Ishikawa (cell line): Measurements from ENCODE around the gene GYG1.

Source experiments
- CEBPB ChIP-seq: IDR thresholded peaks from 2 replicates; pipeline ENCODE4 v1.6.1; 2012
- CREB1 ChIP-seq: IDR thresholded peaks from 2 replicates; pipeline ENCODE4 v1.6.1; 2012; ENCODE audit warnings: low read depth
- EGR1 ChIP-seq: IDR thresholded peaks from 2 replicates; pipeline ENCODE4 v1.6.1; 2012
- EP300 ChIP-seq: IDR thresholded peaks from 2 replicates; pipeline ENCODE4 v1.6.1; 2012; ENCODE audit warnings: borderline replicate concordance
- FOXM1 ChIP-seq: IDR thresholded peaks from 2 replicates; pipeline ENCODE4 v1.6.1; 2012; ENCODE audit warnings: low read depth, borderline replicate concordance
- MAX ChIP-seq: IDR thresholded peaks from 2 replicates; pipeline ENCODE4 v1.6.1; 2012
- NFIC ChIP-seq: IDR thresholded peaks from 2 replicates; pipeline ENCODE4 v1.6.1; 2012
- RAD21 ChIP-seq: IDR thresholded peaks from 2 replicates; pipeline ENCODE4 v1.6.1; 2012; ENCODE audit warnings: low read depth
- REST ChIP-seq: IDR thresholded peaks from 2 replicates; pipeline ENCODE4 v1.6.1; 2012; ENCODE audit warnings: low read depth, mild to moderate bottlenecking
- TAF1 ChIP-seq: IDR thresholded peaks from 2 replicates; pipeline ENCODE4 v1.6.1; 2012; ENCODE audit warnings: low read depth, mild to moderate bottlenecking
- TCF12 ChIP-seq: IDR thresholded peaks from 2 replicates; pipeline ENCODE4 v1.6.1; 2012; ENCODE audit warnings: low read depth
- TEAD4 ChIP-seq: IDR thresholded peaks from 2 replicates; pipeline ENCODE4 v1.6.1; 2012
- USF1 ChIP-seq: IDR thresholded peaks from 2 replicates; pipeline ENCODE4 v1.6.1; 2012
- YY1 ChIP-seq: IDR thresholded peaks from 2 replicates; pipeline ENCODE4 v1.6.1; 2012; ENCODE audit warnings: low read depth
- ZBTB7A ChIP-seq: IDR thresholded peaks from 2 replicates; pipeline ENCODE4 v1.6.1; 2012; ENCODE audit warnings: low read depth

The GYG1 gene

GRCh38 chr3:148955544-148956346 is 35.6 kb upstream of the GYG1 start:
- TF ChIP-seq CEBPB (no peak), EP300 (no peak), USF1 (no peak), ZBTB7A (no peak), MAX (no peak), TEAD4 (peak; percentile 28; the same call in 1 of the 2 replicates), RAD21 (peak; percentile 85)

GRCh38 chr3:148957586-148957985 is 33.8 kb upstream of the GYG1 start:
- TF ChIP-seq TCF12 (no peak), RAD21 (peak; percentile 52)

GRCh38 chr3:148958696-148959095 is 32.6 kb upstream of the GYG1 start:
- TF ChIP-seq CREB1 (no peak), TEAD4 (no peak), MAX (no peak), TAF1 (no peak), CEBPB (no peak), EGR1 (no peak), RAD21 (no peak), ZBTB7A (no peak), NFIC (no peak), EP300 (no peak), FOXM1 (no peak), REST (no peak)

- TF ChIP-seq CREB1: no peak
- TF ChIP-seq RAD21: peak; percentile 48; the same call in 1 of the 2 replicates
- TF ChIP-seq REST: peak; percentile 80
These were observed 28.8 kb upstream of the GYG1 start for GRCh38 chr3:148962513-148962912.

GRCh38 chr3:148964809-148965208 is 26.5 kb upstream of the GYG1 start:
- TF ChIP-seq FOXM1: no peak
- no peak for TF ChIP-seq TEAD4

GRCh38 chr3:148968321-148968720 is 23.0 kb upstream of the GYG1 start:
- no peak for TF ChIP-seq MAX
- no peak for TF ChIP-seq CEBPB
- no peak for TF ChIP-seq TCF12
- no peak for TF ChIP-seq EGR1
- TF ChIP-seq USF1: no peak
- TF ChIP-seq FOXM1: no peak
- TF ChIP-seq TEAD4: no peak
- TF ChIP-seq TAF1: no peak
- TF ChIP-seq YY1: no peak
- TF ChIP-seq REST: no peak
- TF ChIP-seq CREB1: no peak
- no peak for TF ChIP-seq RAD21
- TF ChIP-seq ZBTB7A: no peak
- TF ChIP-seq EP300: no peak
